Common myeloid progenitor, CD34-positive (primary cell): Measurements from ENCODE around the gene TRAPPC14.

ENCODE experiments used
- CTCF ChIA-PET: fragments of 350-600 bp; sonication (Branson Sonifier 250); formaldehyde crosslinking; loops from one replicate; lab custom pipeline; 2021; ENCODE audit warnings: antibody characterized with exemption; lab: Charles Lee
- POLR2A ChIA-PET: fragments of 350-600 bp; sonication (Branson Sonifier 250); formaldehyde crosslinking; loops from one replicate; lab custom pipeline; 2021; ENCODE audit warnings: antibody characterized with exemption; lab: Charles Lee
- DNase-seq, 3 donors: peaks; one replicate each; pipeline versions ENCODE4 v3.0.0 to v3.0.0-alpha.2; 2013
- H3K27ac ChIP-seq, 2 experiments: 1 replicate in 1 of 2; 2 replicates in 1 of 2; pipeline ENCODE4 v1.7.0; 2013; ENCODE audit warnings: inconsistent platforms in 2 of 2, low read length in 2 of 2, mild to moderate bottlenecking in 2 of 2, low read depth in 1 of 2, moderate library complexity in 1 of 2; ENCODE audit not compliant: severe bottlenecking in 2 of 2, insufficient read depth in 1 of 2, poor library complexity in 1 of 2
- H3K27me3 ChIP-seq, 5 experiments: replicated peaks in 2 of 5; 1 replicate in 3 of 5; 2 replicates in 2 of 5; pipeline versions ENCODE4 v1.6.1 to v1.7.0; 2013; ENCODE audit warnings: low read length in 4 of 5, mild to moderate bottlenecking in 2 of 5, moderate library complexity in 2 of 5, inconsistent platforms in 1 of 5; ENCODE audit not compliant: insufficient read depth in 5 of 5, control insufficient read depth in 4 of 5
- H3K36me3 ChIP-seq, 4 experiments: 1 replicate in 2 of 4; 2 replicates in 2 of 4; pipeline versions ENCODE4 v1.6.1 to v1.7.0; 2013; ENCODE audit warnings: low read length in 3 of 4, control low read depth in 1 of 4, mild to moderate bottlenecking in 1 of 4; ENCODE audit not compliant: control insufficient read depth in 4 of 4, insufficient read depth in 4 of 4
- H3K4me1 ChIP-seq, 4 experiments: 1 replicate in 3 of 4; 2 replicates in 1 of 4; pipeline versions ENCODE4 v1.6.1 to v1.7.1; 2013; ENCODE audit warnings: low read length in 3 of 4, mild to moderate bottlenecking in 3 of 4, control low read depth in 1 of 4, inconsistent platforms in 1 of 4, moderate library complexity in 1 of 4; ENCODE audit not compliant: control insufficient read depth in 4 of 4, insufficient read depth in 4 of 4; ENCODE audit errors: control extremely low read depth in 1 of 4
- H3K4me3 ChIP-seq, 7 experiments: 1 replicate in 4 of 7; 2 replicates in 3 of 7; pipeline versions ENCODE4 v1.5.1 to v1.7.0; 2013; ENCODE audit warnings: mild to moderate bottlenecking in 7 of 7, low read length in 6 of 7, moderate library complexity in 6 of 7, inconsistent platforms in 2 of 7, low read depth in 2 of 7, control low read depth in 1 of 7; ENCODE audit not compliant: insufficient read depth in 4 of 7, control insufficient read depth in 1 of 7; ENCODE audit errors: extremely low read depth in 1 of 7
- H3K9me3 ChIP-seq, 5 experiments: 1 replicate in 4 of 5; 2 replicates in 1 of 5; pipeline versions ENCODE4 v1.6.1 to v1.7.1; 2013; ENCODE audit warnings: low read length in 4 of 5, mild to moderate bottlenecking in 2 of 5, inconsistent platforms in 1 of 5, low read depth in 1 of 5, moderate library complexity in 1 of 5; ENCODE audit not compliant: control insufficient read depth in 4 of 5, insufficient read depth in 2 of 5; ENCODE audit errors: control extremely low read depth in 1 of 5
- WGBS: methylation state at CpG from one replicate; pipeline ENCODE4 v1.1.5; 2013; ENCODE audit not compliant: insufficient coverage; 5-methylcytosine and 5-hydroxymethylcytosine counted together

Gene TRAPPC14

DNA sequence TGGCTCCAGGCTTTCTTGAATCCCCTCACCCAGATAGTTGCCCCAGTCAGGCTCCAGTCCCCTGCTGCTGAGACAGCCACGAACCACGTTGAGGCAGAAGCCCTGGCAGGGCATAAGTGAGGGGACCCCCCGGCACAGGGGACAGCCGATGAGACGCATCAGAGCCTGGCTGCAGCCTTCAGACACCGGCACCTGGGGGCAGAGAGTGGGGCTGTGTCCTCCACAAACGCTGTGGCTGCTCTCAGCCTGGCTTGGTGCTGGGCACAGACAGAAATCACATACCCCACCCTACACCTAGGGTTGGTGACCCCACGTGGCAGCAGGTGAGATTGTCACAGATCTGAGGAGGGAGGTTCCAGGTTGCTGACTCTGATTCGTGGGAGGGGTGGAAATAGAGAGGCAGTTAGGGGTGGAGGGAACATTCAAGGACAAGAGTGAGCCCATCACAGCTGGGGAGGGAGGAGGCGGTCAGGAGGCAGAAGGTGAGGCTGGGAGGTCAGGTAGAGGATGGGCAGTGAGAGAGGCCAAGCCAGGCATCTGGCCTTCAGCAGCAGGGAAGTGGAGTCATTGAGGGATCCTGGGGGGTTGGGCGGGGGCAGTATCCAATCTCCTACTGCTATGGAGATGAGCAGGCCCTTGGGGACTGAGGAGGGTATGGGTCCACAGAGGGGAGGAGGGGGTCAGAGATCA is 15.4 kb upstream of the TRAPPC14 start:
- Histone ChIP-seq H3K4me1 (peaks cover 0 to 27% (median 22%) of the 10 kb centered on the region in 4 experiments), H3K4me3 (no peak overlapping the region), H3K27me3 (peaks cover 0 to 23% (median 5%) of the 10 kb centered on the region in 5 experiments), H3K36me3 (peaks cover 0 to 11% (median 0%) of the 10 kb centered on the region in 4 experiments), H3K27ac (no peak overlapping the region), H3K9me3 (no peaks in the 10 kb centered on the region)
- 99% methylated on average over 8 of the region's 11 CpGs for WGBS
- ChIA-PET POLR2A (no interaction called here), CTCF (interaction anchor here (1.4 kb wide), 1 partner anchor 15 kb away, joined by 3 read pairs; no protein-coding TSS in a partner anchor)
- DNase-seq: no peak

DNA sequence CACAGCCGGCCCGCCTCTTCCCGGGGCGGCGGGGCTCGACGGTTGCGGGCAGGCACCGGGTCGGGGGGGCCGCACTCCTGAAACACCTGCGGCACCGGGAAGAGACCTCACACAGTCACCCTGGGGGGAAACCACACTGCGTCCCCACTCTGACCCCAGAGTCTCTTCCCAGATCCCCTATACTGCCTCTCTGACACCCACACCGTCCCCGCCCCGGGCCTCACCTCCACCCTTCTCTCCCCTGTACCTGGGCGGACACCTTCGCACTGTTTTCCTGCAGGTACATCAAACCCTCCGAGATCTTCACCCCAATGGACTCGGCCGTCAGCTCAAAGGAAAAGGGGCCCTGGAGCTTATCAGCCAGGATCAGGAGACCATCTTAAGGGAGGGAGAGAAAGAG is 13.3 kb upstream of the TRAPPC14 start:
- no peaks in the 10 kb centered on the region for H3K9me3 ChIP-seq
- peak in 1 of 3 donors; percentile 32 for DNase-seq
- H3K4me3 ChIP-seq: peak overlapping the region in 4 of 7 experiments; percentile 13 to 70 (median 33)
- ChIA-PET CTCF (interaction anchor here (1.5 to 1.8 kb wide), 2 partner anchors 17 to 39 kb away, joined by 5 to 6 read pairs; no protein-coding TSS in a partner anchor), POLR2A (no interaction called here)
- H3K27ac ChIP-seq: no peak overlapping the region
- H3K27me3 ChIP-seq: peaks cover 0 to 42% (median 11%) of the 10 kb centered on the region in 5 experiments
- 19% methylated on average over 18 of the region's 22 CpGs for WGBS
- H3K4me1 ChIP-seq: peaks cover 0 to 41% (median 34%) of the 10 kb centered on the region in 4 experiments
- H3K36me3 ChIP-seq: peaks cover 0 to 11% (median 0%) of the 10 kb centered on the region in 4 experiments

DNA sequence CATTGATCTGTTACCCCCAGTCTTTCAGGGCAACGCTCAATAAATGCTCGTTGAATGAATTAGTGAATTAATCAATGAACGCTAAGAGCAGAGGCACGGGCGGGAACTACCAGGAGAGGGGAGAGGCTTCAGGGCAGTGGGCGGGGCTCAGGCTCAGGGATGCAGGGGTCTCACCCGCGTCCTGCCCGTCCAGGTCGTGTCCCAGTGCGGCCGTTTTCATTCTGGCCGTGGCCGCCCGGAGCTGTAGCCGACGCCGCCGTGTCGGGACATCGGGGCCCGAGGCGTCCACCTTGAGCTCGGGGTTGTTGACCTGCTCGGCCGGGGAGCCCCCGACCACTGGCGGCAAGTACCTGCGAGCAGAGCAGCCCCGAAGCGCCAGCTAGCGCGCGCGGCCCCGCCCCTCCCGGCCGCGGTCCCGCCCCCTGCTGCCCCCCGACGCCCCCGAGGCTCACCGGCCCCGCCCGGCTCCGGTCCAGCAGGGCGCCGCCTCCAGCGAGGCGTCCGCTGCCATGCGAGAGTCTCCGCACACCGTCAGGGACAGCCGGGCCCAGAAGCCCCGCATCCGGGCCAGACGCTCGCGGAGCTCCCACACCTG is 12.7 kb upstream of the TRAPPC14 start:
- Histone ChIP-seq H3K4me1 (peaks cover 0 to 40% (median 33%) of the 10 kb centered on the region in 4 experiments), H3K4me3 (peak overlapping the region in 5 of 7 experiments; percentile 29 to 70 (median 51)), H3K27ac (no peak overlapping the region), H3K27me3 (peaks cover 0 to 46% (median 17%) of the 10 kb centered on the region in 5 experiments), H3K9me3 (no peaks in the 10 kb centered on the region), H3K36me3 (peaks cover 0 to 11% (median 0%) of the 10 kb centered on the region in 4 experiments)
- CTCF ChIA-PET: interaction anchor here (1.5 to 1.8 kb wide), 2 partner anchors 18 to 39 kb away, joined by 5 to 6 read pairs; no protein-coding TSS in a partner anchor
- DNase-seq: peak in 2 of 3 donors; percentile 35 to 39
- 4% methylated on average over 46 of the region's 61 CpGs for WGBS
- POLR2A ChIA-PET: no interaction called here

DNA sequence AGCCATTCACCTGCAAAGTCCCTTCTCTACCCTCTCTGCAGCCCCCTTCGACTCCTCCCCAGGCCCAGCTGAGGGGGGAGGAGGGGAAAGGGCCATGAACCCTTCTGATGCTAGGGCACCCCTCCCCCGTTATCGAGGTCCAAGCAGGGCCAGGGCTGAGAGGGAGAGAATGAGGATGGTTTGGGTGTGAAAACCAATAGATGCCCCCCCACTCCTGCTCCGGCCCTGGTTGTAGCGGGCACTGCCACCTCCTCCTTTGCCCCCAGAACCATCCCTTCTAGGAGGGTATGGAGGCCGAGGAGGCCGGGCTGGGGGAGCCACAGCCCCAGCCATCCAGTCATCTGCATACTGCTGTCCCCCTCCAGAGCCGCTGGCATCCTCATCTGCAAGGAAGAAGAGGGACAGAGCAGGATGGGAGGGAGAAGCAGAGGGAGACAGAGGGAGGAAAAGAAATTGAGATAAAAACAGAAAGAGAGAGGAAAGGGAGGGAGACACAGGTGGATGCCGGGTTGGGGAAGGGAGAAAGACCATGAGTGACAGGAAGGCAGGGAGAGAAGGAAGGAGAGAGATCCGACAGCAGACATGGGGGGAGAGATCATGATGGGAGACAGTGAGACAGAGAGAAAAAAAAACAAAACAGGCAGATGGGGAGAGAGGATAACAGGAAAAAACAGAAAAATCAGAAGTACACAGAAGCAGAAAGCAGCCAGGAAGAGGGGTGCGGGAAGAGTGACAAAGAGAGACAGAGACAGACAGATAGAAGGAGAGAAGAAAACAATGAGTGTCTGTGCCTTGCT is 11.8 kb upstream of the TRAPPC14 start:
- ChIA-PET CTCF (interaction anchor here (1.8 kb wide), 1 partner anchor 38 kb away, joined by 6 read pairs; no protein-coding TSS in a partner anchor), POLR2A (no interaction called here)
- Histone ChIP-seq H3K27ac (no peak overlapping the region), H3K27me3 (peaks cover 0 to 46% (median 18%) of the 10 kb centered on the region in 5 experiments), H3K4me3 (no peak overlapping the region), H3K4me1 (peaks cover 0 to 40% (median 33%) of the 10 kb centered on the region in 4 experiments), H3K36me3 (peaks cover 0 to 11% (median 0%) of the 10 kb centered on the region in 4 experiments), H3K9me3 (no peaks in the 10 kb centered on the region)
- no peak for DNase-seq
- 92% methylated on average over 3 of the region's 11 CpGs for WGBS

DNA sequence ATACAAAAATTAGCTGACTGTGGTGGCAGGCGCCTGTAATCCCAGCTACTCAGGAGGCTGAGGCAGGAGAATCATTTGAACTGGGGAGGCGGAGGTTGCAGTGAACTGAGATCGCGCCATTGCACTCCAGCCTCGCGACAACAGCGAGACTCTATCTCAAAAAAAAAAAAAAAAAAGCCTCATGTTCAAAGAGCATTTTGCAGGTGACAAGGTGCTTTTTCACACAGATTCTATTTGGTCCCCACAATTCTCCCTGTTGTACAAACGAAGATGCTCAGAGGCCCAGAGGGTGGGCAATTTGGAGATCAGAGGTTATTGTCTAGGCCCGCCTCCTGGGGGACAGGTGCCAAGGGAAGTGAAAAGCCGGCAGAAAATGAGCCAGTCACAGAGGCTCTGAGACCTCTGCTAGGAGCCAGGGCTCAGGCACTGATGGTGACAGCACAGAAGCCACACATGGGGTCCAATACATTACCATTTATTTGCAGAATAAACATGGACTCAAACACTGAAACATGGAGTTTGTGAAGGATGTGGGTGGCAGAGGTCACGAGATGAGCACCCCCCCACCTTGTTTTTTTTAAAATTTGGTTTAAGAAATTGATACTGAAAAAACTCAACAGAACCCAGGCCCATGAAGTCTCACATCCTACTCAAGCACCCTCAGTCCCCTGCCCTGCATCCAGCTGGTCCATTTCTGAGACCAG is 10.8 kb upstream of the TRAPPC14 start:
- Histone ChIP-seq H3K9me3 (no peaks in the 10 kb centered on the region), H3K27ac (no peak overlapping the region), H3K4me3 (no peak overlapping the region), H3K27me3 (peaks cover 0 to 46% (median 18%) of the 10 kb centered on the region in 5 experiments), H3K4me1 (peaks cover 0 to 40% (median 33%) of the 10 kb centered on the region in 4 experiments), H3K36me3 (peaks cover 0 to 6% (median 0%) of the 10 kb centered on the region in 4 experiments)
- DNase-seq: no peak
- ChIA-PET CTCF (interaction anchor here (2.7 kb wide), 1 partner anchor 36 kb away, joined by 12 read pairs; no protein-coding TSS in a partner anchor), POLR2A (no interaction called here)
- 87% methylated on average over 10 of the region's 11 CpGs for WGBS

DNA sequence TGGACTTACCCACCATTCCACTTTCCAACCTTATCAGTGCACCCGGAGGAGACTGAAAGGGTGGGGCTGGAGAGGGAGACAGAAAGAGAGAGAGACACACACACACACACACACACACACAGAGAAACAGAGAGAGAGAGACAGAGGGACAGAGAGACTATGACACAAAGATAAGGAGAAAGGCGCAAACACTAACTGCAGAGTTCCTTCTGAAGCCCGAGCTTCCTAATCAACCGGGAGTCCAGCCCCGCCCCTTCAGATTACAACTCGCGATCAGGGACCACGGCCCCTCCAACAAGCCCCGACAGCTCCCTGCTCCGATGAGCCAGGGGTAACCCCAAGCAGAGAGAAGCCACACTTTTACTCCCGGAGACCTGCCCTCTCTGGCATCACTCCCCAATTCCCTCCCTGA is 9.4 kb upstream of the TRAPPC14 start:
- 1% methylated on average over 10 of the region's 11 CpGs for WGBS
- H3K4me3 ChIP-seq: peak overlapping the region in 6 of 7 experiments; percentile 9 to 65 (median 48)
- no peaks in the 10 kb centered on the region for H3K9me3 ChIP-seq
- peak overlapping the region in 1 of 2 experiments; percentile 58 for H3K27ac ChIP-seq
- POLR2A ChIA-PET: interaction anchor here (1.0 kb wide), 1 partner anchor 11 kb away, joined by 4 read pairs; no protein-coding TSS in a partner anchor
- CTCF ChIA-PET: interaction anchor here (1.2 to 2.7 kb wide), 6 partner anchors 8 to 49 kb away, joined by 3 to 12 read pairs (median 3); no protein-coding TSS in a partner anchor
- peaks cover 0 to 40% (median 33%) of the 10 kb centered on the region in 4 experiments for H3K4me1 ChIP-seq
- peaks cover 0 to 46% (median 18%) of the 10 kb centered on the region in 5 experiments for H3K27me3 ChIP-seq
- H3K36me3 ChIP-seq: no peaks in the 10 kb centered on the region
- peak in 1 of 3 donors; percentile 54 for DNase-seq
